GM23338 (cell line): ENCODE results near the gene SYPL1. TPM values are rescaled to one million over a fixed set of nuclear protein-coding genes. Genes with fewer than 3 reads are reported as not detected.
A peak's percentile ranks its signal among the peaks of the same experiment; 100 is the strongest.

Experiments used
- ATAC-seq: fragments of 200-7000 bp; cut with Tn5 transposase; 3 replicates; pipeline ENCODE4 v1.9.1; 2020
- DNase-seq: peaks from one replicate; pipeline ENCODE4 v3.0.0-alpha.2; 2015; ENCODE audit warnings: low spot score
- H2AFZ ChIP-seq: fragments of 200-600 bp; sonication (generic); 2 replicates; pipeline ENCODE4 v1.8.0; 2016; ENCODE audit warnings: antibody characterized with exemption, mild to moderate bottlenecking, moderate library complexity
- H3F3A ChIP-seq: fragments of 200-600 bp; sonication (generic); replicated peaks from 2 replicates; pipeline ENCODE4 v1.8.0; 2017; ENCODE audit warnings: antibody characterized with exemption, mixed run types, low read depth
- H3K27ac ChIP-seq: fragments of 200-600 bp; sonication (generic); 2 replicates; pipeline ENCODE4 v1.6.1; 2016; ENCODE audit warnings: low read depth
- H3K27me3 ChIP-seq: fragments of 200-600 bp; sonication (generic); 2 replicates; pipeline ENCODE4 v1.8.0; 2016; ENCODE audit warnings: mild to moderate bottlenecking, mixed run types, moderate library complexity; ENCODE audit not compliant: insufficient read depth
- H3K36me3 ChIP-seq: fragments of 200-600 bp; sonication (generic); 2 replicates; pipeline ENCODE4 v1.8.0; 2016; ENCODE audit warnings: mild to moderate bottlenecking; ENCODE audit not compliant: insufficient read depth
- H3K4me1 ChIP-seq: fragments of 200-600 bp; sonication (generic); 2 replicates; pipeline ENCODE4 v1.8.0; 2016; ENCODE audit warnings: mild to moderate bottlenecking, moderate library complexity; ENCODE audit not compliant: insufficient read depth
- H3K4me2 ChIP-seq: fragments of 200-600 bp; sonication (generic); 2 replicates; pipeline ENCODE4 v1.7.1; 2017; ENCODE audit warnings: mixed run types
- H3K4me3 ChIP-seq: fragments of 200-600 bp; sonication (generic); 2 replicates; pipeline ENCODE4 v1.6.1; 2016; ENCODE audit warnings: mixed run types
- H3K79me2 ChIP-seq: fragments of 200-600 bp; sonication (generic); replicated peaks from 2 replicates; pipeline ENCODE4 v1.8.0; 2017; ENCODE audit warnings: mild to moderate bottlenecking; ENCODE audit not compliant: insufficient read depth
- H3K9me2 ChIP-seq: fragments of 200-600 bp; sonication (generic); 2 replicates; pipeline ENCODE4 v1.8.0; 2017; ENCODE audit not compliant: insufficient read depth
- H4K20me1 ChIP-seq: fragments of 200-600 bp; sonication (generic); replicated peaks from 2 replicates; pipeline ENCODE4 v1.8.0; 2017; ENCODE audit warnings: mild to moderate bottlenecking; ENCODE audit not compliant: insufficient read depth
- H3K27ac Mint-ChIP-seq: 2 replicates; pipeline ENCODE4 v1.8.0; 2020; ENCODE audit warnings: inconsistent platforms, mild to moderate bottlenecking, moderate library complexity, mixed read lengths
- H3K27me3 Mint-ChIP-seq: 3 replicates; pipeline ENCODE4 v1.8.0; 2022; ENCODE audit warnings: low read depth, mild to moderate bottlenecking, moderate library complexity, mixed read lengths, inconsistent platforms; ENCODE audit not compliant: insufficient read depth, poor library complexity
- H3K36me3 Mint-ChIP-seq: 3 replicates; pipeline ENCODE4 v1.8.0; 2021; ENCODE audit warnings: low read depth, mild to moderate bottlenecking, inconsistent platforms, moderate library complexity, mixed read lengths
- H3K4me1 Mint-ChIP-seq: 3 replicates; pipeline ENCODE4 v1.8.0; 2020; ENCODE audit warnings: mild to moderate bottlenecking, inconsistent platforms, mixed read lengths
- H3K4me3 Mint-ChIP-seq: 3 replicates; pipeline ENCODE4 v1.8.0; 2021; ENCODE audit warnings: moderate library complexity, mild to moderate bottlenecking, inconsistent platforms, mixed read lengths
- H3K9me3 Mint-ChIP-seq: 3 replicates; pipeline ENCODE4 v1.8.0; 2020; ENCODE audit warnings: moderate library complexity, mild to moderate bottlenecking, inconsistent platforms, mixed read lengths
- CREB1 ChIP-seq: fragments of 250-450 bp; sonication (Bioruptor Pico); IDR thresholded peaks from 2 replicates; pipeline ENCODE4 v1.5.0; 2020; ENCODE audit warnings: low read depth, mild to moderate bottlenecking, moderate library complexity
- CTCF ChIP-seq, 2 experiments: fragments of 200-600 bp in 1 of 2; sonication (generic) in 1 of 2; conservative IDR thresholded peaks; 2 replicates each; pipeline versions ENCODE4 v1.5.1 to v1.6.1; 2016 to 2017; ENCODE audit warnings: antibody characterized with exemption in 2 of 2, low read depth in 2 of 2, mild to moderate bottlenecking in 2 of 2, moderate library complexity in 1 of 2
- ETS1 ChIP-seq: IDR thresholded peaks from 2 replicates; pipeline ENCODE4 v1.6.1; 2016; ENCODE audit warnings: antibody characterized with exemption
- POLR2AphosphoS5 ChIP-seq: IDR thresholded peaks from 2 replicates; pipeline ENCODE4 v1.6.1; 2016; ENCODE audit warnings: antibody characterized with exemption, low read depth
- STAT1 ChIP-seq: IDR thresholded peaks from one replicate; pipeline ENCODE4 v1.6.1; 2016; ENCODE audit warnings: antibody characterized with exemption; ENCODE audit not compliant: unreplicated experiment
- ZNF462 ChIP-seq: fragments of 250-450 bp; sonication (Bioruptor Pico); IDR thresholded peaks from 2 replicates; pipeline ENCODE4 v1.5.0; 2020; ENCODE audit warnings: mild to moderate bottlenecking, moderate library complexity
- polyA plus RNA-seq: library from polyadenylated mRNA; unstranded; fragments of >200 nt; fragmentation: Nextera tagmentation; extraction: Ambion mirVana; gene quantifications from 2 replicates; pipeline ENCODE4 v1.2.1, GENCODE V29; 2016
- total RNA-seq: library from RNA; depleted of rRNA; stranded (reverse); fragments of >200 nt; shearing (Covaris generic); gene quantifications from 2 replicates; pipeline ENCODE4 v1.2.3, GENCODE V29; 2014
- TF ChIP-seq, protein P1 (sequence below): IDR thresholded peaks from one replicate; pipeline ENCODE4 v1.6.1; 2018; ENCODE audit warnings: antibody characterized with exemption; ENCODE audit not compliant: unreplicated experiment

Gene SYPL1
- total and polyA plus RNA-seq, 2 experiments from 2014 or later, result 39.3 to 52.7 TPM

DNA sequence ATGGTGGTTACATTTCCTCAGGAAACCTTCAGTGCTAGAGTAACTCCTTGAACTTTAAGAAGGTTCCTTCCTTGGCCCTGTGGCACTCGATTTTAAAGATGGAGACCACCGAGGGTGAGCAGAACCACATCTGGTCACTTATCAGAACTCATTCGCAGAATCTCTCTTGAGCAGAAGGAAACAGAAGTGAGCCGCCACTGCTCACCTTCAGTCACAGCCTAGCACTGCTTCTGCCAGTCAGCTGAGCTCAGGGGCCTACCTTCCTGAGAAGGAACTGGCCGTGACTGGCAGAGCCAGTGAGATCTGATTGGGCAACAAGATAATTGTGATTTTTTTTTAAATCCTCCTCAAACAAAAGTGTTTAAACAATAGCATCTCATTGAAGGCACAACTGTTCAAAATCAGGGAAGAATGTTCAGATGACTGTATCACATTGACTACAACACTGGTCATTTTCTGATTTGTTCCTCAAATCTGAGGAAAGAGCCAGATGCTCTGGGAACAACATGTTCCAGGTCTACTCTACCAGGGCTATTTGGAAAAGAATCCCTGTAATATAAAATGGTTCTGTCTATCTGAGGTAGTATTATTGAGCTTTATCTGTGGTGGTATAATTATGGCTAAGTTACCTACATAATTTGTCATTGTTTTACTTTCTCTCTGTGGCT lies 2.7 kb upstream of the SYPL1 start (continued):
- no peak for TF ChIP-seq ETS1

DNA sequence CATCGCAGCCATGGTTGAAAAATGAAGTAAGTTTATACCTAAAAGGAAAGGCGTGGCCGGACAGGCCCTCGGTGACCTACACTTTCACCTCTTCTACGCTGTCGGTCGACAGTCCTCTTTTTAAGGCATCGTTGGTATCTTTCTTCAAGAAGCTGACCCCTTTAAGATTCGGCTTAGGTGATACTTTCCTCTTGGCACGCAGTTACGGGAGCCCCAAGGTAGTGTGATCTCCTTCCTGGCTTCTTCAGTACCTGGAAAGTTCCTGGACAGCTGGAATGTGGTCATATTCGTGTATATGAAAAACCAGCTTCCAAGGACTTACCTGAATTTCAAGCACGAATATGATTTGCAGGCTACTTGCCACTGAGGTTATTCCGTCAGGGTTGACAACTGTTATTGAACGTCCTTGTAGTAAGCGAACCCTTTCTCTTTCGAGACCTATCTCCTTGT lies 885 bp upstream of the SYPL1 start:
- ATAC-seq (no peak), DNase-seq (peak; percentile 17)
- no peaks in the 10 kb centered on the region; the same call in 2 of the 3 replicates for H3K36me3 Mint-ChIP-seq
- 0 out of 2 replicates have a peak, but pooled peaks cover 10% of the 10 kb centered on the region for H3F3A ChIP-seq
- 0 out of 2 replicates have a peak, but pooled peaks cover 4% of the 10 kb centered on the region for H3K27me3 ChIP-seq
- no peaks in the 10 kb centered on the region; the same call in 1 of the 2 replicates for H4K20me1 ChIP-seq
- no peak overlapping the region for H3K27ac Mint-ChIP-seq
- TF ChIP-seq, protein P1, sequence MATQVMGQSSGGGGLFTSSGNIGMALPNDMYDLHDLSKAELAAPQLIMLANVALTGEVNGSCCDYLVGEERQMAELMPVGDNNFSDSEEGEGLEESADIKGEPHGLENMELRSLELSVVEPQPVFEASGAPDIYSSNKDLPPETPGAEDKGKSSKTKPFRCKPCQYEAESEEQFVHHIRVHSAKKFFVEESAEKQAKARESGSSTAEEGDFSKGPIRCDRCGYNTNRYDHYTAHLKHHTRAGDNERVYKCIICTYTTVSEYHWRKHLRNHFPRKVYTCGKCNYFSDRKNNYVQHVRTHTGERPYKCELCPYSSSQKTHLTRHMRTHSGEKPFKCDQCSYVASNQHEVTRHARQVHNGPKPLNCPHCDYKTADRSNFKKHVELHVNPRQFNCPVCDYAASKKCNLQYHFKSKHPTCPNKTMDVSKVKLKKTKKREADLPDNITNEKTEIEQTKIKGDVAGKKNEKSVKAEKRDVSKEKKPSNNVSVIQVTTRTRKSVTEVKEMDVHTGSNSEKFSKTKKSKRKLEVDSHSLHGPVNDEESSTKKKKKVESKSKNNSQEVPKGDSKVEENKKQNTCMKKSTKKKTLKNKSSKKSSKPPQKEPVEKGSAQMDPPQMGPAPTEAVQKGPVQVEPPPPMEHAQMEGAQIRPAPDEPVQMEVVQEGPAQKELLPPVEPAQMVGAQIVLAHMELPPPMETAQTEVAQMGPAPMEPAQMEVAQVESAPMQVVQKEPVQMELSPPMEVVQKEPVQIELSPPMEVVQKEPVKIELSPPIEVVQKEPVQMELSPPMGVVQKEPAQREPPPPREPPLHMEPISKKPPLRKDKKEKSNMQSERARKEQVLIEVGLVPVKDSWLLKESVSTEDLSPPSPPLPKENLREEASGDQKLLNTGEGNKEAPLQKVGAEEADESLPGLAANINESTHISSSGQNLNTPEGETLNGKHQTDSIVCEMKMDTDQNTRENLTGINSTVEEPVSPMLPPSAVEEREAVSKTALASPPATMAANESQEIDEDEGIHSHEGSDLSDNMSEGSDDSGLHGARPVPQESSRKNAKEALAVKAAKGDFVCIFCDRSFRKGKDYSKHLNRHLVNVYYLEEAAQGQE, result no peak
- TF ChIP-seq CTCF (conservative IDR thresholded peaks at IDR 0.05; ENCODE audit: low read depth in 2 of 2) (no peak), POLR2AphosphoS5 (no peak), ZNF462 (CRISPR knock-in tag) (no peak), STAT1 (no peak), ETS1 (no peak), CREB1 (no peak)
- H3K27me3 Mint-ChIP-seq, result peaks cover 3% of the 10 kb centered on the region
- H3K4me3 Mint-ChIP-seq, result peak overlapping the region; percentile 78
- no peaks in the 10 kb centered on the region for H3K36me3 ChIP-seq
- H3K4me1 ChIP-seq, result peaks cover 29% of the 10 kb centered on the region
- H3K4me1 Mint-ChIP-seq, result peaks cover 41% of the 10 kb centered on the region
- peak overlapping the region; percentile 91; the same call in 1 of the 2 replicates for H3K27ac ChIP-seq
- peak overlapping the region; percentile 88 for H3K4me2 ChIP-seq
- peak overlapping the region; percentile 99 for H2AFZ ChIP-seq
- H3K9me2 ChIP-seq, result no peaks in the 10 kb centered on the region
- H3K79me2 ChIP-seq, result peaks cover 37% of the 10 kb centered on the region
- H3K4me3 ChIP-seq, result peak overlapping the region; percentile 72
- no peaks in the 10 kb centered on the region for H3K9me3 Mint-ChIP-seq
